Fibroblast of the aortic adventitia (primary cell): ENCODE measurements around the gene RAB29. TPM values are rescaled to one million over a fixed set of nuclear protein-coding genes. Genes with fewer than 3 reads are reported as not detected.

Source experiments
- DNase-seq: peaks from one replicate; pipeline ENCODE4 v3.0.0-alpha.2; 2010; ENCODE audit warnings: low read depth
- H3K4me3 ChIP-seq: 2 replicates; pipeline ENCODE4 v1.5.1; 2011; ENCODE audit warnings: low read depth, mild to moderate bottlenecking, control low read depth, low read length, moderate library complexity
- total RNA-seq: library from RNA; depleted of rRNA; stranded (reverse); fragments of >200 nt; gene quantifications from 2 replicates; pipeline ENCODE4 v1.2.3, GENCODE V29; 2012; ENCODE audit warnings: low replicate concordance
- TF ChIP-seq, protein P1 (sequence below): IDR thresholded peaks from 2 replicates; pipeline ENCODE4 v1.5.1; 2011; ENCODE audit warnings: mild to moderate bottlenecking, low read length, control low read depth, inconsistent platforms; ENCODE audit not compliant: insufficient read depth

RAB29 gene
- total RNA-seq, 1 donor, result 28.2 TPM

DNA sequence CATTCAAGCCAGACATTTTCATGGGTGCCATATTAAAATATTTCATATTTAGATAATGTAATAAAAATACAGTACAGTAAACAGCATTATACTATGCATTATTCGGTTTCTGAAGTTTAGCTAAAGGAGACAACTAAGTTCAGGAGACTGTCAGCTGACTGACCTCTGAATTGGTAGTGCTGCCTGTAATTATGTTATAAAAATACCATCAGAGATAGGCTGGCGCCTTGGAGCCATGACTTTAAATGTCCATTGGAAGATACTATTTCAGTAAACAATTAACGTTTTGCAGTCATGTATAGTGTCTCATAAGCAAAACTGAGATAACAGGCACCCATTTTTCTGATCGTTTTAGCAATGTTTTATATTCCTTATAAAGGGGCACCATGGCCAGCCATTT, 11.3 kb upstream of the RAB29 start:
- DNase-seq, result no peak
- no peak overlapping the region for H3K4me3 ChIP-seq
- TF ChIP-seq, protein P1, sequence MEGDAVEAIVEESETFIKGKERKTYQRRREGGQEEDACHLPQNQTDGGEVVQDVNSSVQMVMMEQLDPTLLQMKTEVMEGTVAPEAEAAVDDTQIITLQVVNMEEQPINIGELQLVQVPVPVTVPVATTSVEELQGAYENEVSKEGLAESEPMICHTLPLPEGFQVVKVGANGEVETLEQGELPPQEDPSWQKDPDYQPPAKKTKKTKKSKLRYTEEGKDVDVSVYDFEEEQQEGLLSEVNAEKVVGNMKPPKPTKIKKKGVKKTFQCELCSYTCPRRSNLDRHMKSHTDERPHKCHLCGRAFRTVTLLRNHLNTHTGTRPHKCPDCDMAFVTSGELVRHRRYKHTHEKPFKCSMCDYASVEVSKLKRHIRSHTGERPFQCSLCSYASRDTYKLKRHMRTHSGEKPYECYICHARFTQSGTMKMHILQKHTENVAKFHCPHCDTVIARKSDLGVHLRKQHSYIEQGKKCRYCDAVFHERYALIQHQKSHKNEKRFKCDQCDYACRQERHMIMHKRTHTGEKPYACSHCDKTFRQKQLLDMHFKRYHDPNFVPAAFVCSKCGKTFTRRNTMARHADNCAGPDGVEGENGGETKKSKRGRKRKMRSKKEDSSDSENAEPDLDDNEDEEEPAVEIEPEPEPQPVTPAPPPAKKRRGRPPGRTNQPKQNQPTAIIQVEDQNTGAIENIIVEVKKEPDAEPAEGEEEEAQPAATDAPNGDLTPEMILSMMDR, result no peak

DNA sequence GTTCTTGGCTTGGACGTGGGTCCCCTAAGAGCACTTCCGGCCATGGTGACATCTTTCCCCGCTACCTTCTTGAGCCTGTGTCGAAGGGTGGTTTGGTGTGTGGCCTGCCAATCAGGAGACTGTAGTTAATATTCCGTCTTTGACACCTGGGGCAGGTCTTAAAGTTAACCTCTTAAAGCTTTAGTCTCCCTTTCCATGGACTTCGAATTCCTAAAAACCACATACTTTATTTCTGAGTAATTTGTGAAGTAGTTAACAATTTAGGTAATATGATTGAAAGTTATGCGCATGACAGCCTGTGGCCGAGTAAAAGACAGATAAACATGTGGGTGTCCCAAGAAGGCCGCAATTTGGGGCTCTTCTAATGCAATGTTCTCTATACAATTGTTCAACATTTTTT, 10.2 kb upstream of the RAB29 start:
- H3K4me3 ChIP-seq, result no peak overlapping the region
- TF ChIP-seq, protein P1, result no peak
- DNase-seq, result no peak

DNA sequence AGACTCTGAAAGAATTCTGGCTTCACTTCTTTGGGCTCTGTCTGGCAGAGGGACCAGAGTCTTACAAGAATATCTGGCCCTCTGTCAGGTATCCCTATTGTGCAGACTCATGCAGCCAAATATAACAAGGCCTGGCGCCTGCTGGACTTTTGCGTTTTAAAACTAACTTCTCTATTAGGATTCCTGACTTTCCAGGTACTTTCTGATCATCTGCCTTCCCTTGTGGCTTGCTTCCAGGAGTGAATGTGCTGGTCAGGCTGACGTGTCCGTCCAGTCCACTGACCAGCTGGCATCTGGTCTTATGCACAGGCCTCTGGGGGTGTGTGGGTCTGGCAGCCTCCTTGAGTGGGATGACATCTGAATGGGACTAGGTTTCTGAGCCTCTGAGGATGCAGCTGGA, 8.6 kb upstream of the RAB29 start:
- no peak overlapping the region for H3K4me3 ChIP-seq
- peak; percentile 88 for DNase-seq
- TF ChIP-seq, protein P1, result no peak

DNA sequence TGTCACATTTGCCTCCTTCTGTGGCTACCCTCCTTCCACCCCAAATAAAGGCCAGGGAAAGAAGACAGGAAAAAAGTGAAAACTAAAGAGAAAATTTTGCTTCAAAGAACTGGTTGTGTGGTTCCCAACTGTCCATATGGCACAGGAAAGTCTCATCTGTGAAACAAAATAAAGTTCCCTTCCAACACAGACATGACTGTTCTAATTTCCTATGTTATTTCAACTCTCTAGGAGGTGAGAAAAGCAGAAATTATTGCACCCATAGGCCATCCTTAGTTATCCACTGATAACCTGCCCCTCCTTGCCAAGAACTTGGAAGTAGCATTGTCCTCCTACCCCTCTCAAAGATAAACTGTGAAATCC, 8.1 kb upstream of the RAB29 start:
- TF ChIP-seq, protein P1, result no peak
- DNase-seq, result no peak

GRCh38 chr1:205782627-205783432, 7.5 kb upstream of the RAB29 start:
- DNase-seq, result no peak
- H3K4me3 ChIP-seq, result no peak overlapping the region
- TF ChIP-seq, protein P1, result no peak

More for the DNA sequence above, 8.1 kb upstream of the RAB29 start:
- no peak overlapping the region for H3K4me3 ChIP-seq

- no peak for DNase-seq
- TF ChIP-seq, protein P1, result no peak
- H3K4me3 ChIP-seq, result no peak overlapping the region
Observed at GRCh38 chr1:205780335-205780734, 5.1 kb upstream of the RAB29 start.

DNA sequence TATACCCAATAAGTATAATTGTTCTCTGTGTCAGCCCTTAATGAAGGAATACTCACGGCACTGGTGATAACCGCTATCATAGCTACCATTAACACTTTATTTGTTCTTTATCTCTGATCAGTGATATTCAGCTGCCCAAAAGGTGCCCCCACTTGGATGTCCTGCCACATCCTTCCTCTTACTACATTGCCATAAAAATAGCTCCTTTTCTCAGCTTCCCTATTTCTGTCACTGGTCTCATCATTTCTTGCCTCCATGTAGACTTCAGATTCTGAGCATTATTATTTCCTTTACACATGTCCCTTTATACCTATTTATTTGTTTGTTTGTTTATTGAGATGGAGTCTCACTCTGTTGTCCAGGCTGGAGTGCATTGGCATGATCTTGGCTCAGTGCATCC, 2.7 kb upstream of the RAB29 start:
- no peak for DNase-seq
- TF ChIP-seq, protein P1, result no peak

More for the DNA sequence above, 2.7 kb upstream of the RAB29 start:
- no peak overlapping the region for H3K4me3 ChIP-seq
